ENCODE measurements around the gene KCNS1. TPM values are rescaled to one million over a fixed set of nuclear protein-coding genes. Genes with fewer than 3 reads are reported as not detected.
A peak's percentile ranks its signal among the peaks of the same experiment; 100 is the strongest.
"Not testable (repeated sequence)": the region's sequence is repeated elsewhere in the genome, so short reads cannot be mapped to it uniquely, and the experiment has no call there.

KCNS1 gene, protein sequence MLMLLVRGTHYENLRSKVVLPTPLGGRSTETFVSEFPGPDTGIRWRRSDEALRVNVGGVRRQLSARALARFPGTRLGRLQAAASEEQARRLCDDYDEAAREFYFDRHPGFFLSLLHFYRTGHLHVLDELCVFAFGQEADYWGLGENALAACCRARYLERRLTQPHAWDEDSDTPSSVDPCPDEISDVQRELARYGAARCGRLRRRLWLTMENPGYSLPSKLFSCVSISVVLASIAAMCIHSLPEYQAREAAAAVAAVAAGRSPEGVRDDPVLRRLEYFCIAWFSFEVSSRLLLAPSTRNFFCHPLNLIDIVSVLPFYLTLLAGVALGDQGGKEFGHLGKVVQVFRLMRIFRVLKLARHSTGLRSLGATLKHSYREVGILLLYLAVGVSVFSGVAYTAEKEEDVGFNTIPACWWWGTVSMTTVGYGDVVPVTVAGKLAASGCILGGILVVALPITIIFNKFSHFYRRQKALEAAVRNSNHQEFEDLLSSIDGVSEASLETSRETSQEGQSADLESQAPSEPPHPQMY
- total RNA-seq = under 1 TPM; 0.08 to 0.11 TPM

DNA sequence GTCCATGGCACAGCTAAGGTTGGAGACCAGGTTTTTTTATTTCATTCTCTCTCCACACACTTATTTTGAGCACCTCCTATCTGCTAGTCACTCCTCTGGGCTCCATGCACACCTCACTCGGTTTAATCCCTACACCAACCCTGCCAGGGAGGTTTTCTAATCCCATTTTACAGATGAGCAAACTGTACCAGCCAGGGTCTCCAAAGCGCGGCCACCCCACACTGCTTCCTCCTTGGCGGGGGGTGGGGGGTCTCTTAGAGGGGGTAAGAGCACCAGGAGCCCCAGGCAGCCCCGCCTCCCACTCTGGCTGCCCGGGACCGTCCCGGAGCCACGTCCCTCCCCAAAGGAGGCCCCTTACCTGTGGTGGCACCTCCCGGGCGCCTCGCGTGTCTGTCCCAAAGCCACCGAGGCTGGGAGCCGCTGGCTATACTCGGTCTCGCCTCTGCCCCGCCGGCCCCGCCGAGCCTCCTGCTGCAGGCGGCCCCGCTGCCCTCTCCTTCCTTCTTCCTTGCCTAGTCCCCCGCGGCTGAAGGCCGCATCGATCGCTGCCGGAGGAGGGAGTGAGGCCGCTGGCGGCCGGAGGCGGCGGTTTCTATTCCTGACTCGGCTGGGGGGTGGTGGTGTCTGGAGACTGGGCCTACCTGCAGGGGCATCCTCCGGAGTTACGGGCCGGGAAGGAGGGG, at the start of gene KCNS1:
TSS of gene KCNS1 (minus strand) at position 565 of the 683 bp plus-strand sequence. CDS start 1,891 bp downstream, outside the sequence.
- POLR2A ChIA-PET = no interaction called here
- H3K9me3 Mint-ChIP-seq = no peaks in the 10 kb centered on the region
- ATAC-seq (ENCODE audit: low read depth) (no peak), DNase-seq (peak; percentile 42)
- H3K27ac Mint-ChIP-seq = no peak within 1 kb of the TSS
- H3K36me3 Mint-ChIP-seq = no peaks in the 10 kb centered on the region
- H3K4me1 Mint-ChIP-seq = peaks cover 12% of the 10 kb centered on the region
- peak within 1 kb of the TSS; percentile 52 for H3K4me3 Mint-ChIP-seq
- H3K27me3 Mint-ChIP-seq = peaks cover 63% of the 10 kb centered on the region

DNA sequence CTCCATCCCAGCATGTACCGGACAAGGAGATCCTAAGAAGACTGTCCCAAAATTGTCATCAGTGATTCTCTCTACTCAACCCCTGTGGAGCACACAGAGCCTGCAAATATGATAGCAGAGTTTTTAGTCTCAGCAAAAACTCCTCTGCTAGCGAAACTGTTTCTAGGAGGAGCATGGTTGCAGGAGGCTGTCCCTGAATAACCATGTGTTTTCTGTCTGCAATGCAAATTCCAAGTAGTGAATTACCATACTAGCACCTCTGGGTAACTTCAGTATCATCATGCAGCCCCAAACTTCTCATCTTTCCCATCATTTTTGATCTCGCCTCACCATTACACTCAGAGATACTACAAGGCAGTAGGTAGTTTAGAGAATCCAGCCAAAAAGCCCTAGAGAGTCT, 48.1 kb upstream of the KCNS1 start:
- DNase-seq = no peak
- peaks cover 2% of the 10 kb centered on the region for H3K4me1 Mint-ChIP-seq
- peaks cover 42% of the 10 kb centered on the region for H3K27me3 Mint-ChIP-seq
- no peaks in the 10 kb centered on the region for H3K36me3 Mint-ChIP-seq
- no peaks in the 10 kb centered on the region for H3K9me3 Mint-ChIP-seq
- no peak overlapping the region for H3K27ac Mint-ChIP-seq
- POLR2A ChIA-PET = no interaction called here
- ATAC-seq (ENCODE audit: low read depth) = no peak
- no peak overlapping the region for H3K4me3 Mint-ChIP-seq

DNA sequence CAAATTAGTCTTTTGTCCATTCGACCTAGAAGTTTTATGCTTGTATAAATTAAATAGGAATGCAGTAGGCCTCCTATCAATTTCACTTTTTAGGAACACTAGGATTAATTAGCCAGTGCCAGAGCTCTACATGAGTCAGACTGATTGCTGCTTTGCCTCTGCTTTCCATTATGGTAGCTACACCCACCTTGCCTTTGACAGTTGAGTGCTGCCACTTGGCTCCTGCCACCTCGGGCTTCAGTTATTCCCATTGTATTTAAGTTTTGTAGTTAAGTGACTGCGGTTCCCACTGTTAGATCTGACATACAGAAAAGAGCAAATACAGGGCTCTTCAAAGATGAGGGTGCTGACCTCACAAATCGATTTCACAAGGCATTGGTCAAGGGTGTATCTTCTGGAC, 39.9 kb upstream of the KCNS1 start:
- Mint-ChIP-seq H3K36me3 (no peaks in the 10 kb centered on the region), H3K27me3 (peaks cover 21% of the 10 kb centered on the region), H3K9me3 (no peaks in the 10 kb centered on the region), H3K4me1 (no peaks in the 10 kb centered on the region), H3K27ac (no peak overlapping the region), H3K4me3 (no peak overlapping the region)
- DNase-seq (no peak), ATAC-seq (ENCODE audit: low read depth) (no peak)
- POLR2A ChIA-PET = no interaction called here

DNA sequence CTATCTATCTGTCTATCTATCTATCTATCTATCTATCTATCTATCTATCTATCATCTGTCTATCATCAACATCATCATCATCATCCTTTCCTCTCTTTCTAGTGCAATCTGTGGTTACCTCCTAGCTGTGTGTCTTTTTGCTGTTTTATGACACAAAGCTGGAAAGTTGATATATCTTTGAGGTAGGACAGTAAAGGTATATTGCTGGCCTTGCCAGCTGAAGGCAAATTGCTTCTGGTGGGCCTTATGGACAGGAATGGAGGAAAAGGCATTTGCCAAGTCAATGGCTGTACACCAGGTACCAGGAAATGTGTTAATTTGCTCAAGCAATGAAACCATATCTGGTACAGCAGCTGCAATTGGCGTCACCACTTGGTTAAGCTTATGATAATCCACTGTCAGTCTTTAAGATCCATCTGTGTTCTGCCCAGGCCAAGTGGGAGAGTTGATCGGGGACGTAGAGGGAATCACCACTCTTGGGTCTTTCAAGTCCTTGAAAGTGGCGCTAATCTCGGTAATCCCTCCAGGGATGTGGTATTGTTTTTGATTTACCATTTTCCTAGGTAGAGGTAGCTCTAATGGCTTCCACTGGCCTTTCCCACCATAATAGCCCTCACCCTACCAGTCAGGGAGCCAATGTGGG, 38.9 kb upstream of the KCNS1 start:
- POLR2A ChIA-PET = not testable (repeated sequence)

DNA sequence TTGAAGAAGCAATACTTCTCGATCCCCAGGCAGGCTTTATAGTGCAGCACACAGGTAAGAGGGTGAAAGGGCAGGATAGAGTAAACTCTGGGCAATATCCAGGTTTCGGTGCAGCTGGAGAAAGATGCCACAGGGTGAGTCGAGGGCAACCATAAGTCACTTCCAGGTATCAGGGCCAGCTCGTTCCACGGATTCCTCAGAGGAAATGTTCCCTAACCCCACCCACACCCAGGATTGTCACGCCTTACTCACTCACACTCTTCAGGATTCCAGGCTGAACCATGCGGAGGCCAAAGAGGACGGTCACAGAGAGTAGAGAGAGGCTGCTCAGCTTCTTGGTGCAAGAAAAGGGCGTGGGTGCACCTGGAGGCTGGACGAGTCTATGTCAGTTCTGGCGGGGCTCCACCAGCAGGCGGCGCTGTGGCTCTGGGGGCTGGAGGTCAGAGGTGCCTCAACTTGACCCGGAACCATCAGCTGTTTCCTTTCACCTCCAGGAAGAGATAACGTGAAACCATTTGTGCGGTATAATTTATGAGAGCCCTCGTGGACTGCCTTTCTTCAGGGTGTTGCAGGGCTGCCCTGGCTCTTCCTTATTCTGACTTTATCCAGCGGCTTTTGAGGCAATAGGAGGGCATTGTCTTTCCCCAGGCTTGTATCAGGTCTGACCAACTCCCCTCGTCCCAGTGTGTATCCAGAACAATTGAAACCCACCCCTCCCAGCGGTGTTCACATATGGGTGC, 37.8 kb upstream of the KCNS1 start:
- H3K36me3 Mint-ChIP-seq = no peaks in the 10 kb centered on the region
- no peaks in the 10 kb centered on the region for H3K4me1 Mint-ChIP-seq
- DNase-seq (peak; percentile 75), ATAC-seq (ENCODE audit: low read depth) (peak; percentile 54)
- H3K27ac Mint-ChIP-seq = no peak overlapping the region
- H3K27me3 Mint-ChIP-seq = peaks cover 9% of the 10 kb centered on the region
- H3K4me3 Mint-ChIP-seq = no peak overlapping the region
- H3K9me3 Mint-ChIP-seq = no peaks in the 10 kb centered on the region
- POLR2A ChIA-PET = no interaction called here

More for the DNA sequence above, 38.9 kb upstream of the KCNS1 start:
- H3K4me3 Mint-ChIP-seq; DNase-seq; H3K9me3 Mint-ChIP-seq; ATAC-seq (ENCODE audit: low read depth); H3K4me1 Mint-ChIP-seq; H3K27ac Mint-ChIP-seq; H3K36me3 Mint-ChIP-seq: not testable (repeated sequence)
- peaks cover 11% of the 10 kb centered on the region for H3K27me3 Mint-ChIP-seq

DNA sequence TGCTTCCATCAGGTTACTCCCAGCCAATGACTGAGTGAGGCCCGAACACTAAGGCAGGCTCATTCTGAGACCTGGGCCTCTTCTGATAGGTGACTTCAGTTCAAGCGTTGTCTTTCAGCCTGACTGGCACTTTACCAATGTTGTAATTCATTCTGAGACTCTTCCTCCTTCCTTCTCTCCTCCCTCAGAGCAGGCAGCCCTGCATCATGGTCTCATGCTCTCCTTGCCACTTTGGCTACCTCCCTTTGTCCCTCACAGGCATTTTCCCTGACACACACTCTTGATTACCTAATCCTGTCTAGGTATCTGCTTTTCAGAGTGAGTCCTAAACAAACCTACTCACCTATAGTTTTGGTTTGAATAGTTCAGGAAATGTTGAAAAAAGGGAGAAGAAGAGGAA, 36.0 kb upstream of the KCNS1 start:
- Mint-ChIP-seq H3K27me3 (peaks cover 23% of the 10 kb centered on the region), H3K36me3 (no peaks in the 10 kb centered on the region), H3K9me3 (no peaks in the 10 kb centered on the region), H3K4me3 (no peak overlapping the region), H3K4me1 (no peaks in the 10 kb centered on the region), H3K27ac (no peak overlapping the region)
- POLR2A ChIA-PET = no interaction called here
- DNase-seq (no peak), ATAC-seq (ENCODE audit: low read depth) (no peak)

DNA sequence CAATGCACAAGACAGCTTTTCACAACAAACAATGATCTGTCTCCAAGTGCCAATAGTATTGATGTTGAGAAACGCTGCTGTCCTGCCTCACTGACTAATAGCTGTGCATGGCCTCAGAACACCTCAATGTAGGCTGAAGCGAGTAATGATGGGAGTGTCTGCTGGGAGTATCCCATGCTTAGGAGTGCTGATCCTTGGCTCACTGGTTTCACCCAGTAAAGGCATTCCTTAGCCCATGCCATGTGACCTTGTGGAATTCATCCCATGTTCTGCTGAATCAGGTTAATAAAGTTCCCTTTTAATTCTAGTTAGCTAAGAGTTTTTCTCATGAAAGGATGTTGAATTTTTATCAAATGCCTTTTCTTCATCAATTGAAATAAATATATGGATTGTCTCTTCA, 27.2 kb upstream of the KCNS1 start:
- POLR2A ChIA-PET = no interaction called here
- no peak for DNase-seq
- Mint-ChIP-seq H3K9me3 (no peaks in the 10 kb centered on the region), H3K4me3 (no peak overlapping the region), H3K36me3 (no peaks in the 10 kb centered on the region), H3K4me1 (no peaks in the 10 kb centered on the region), H3K27ac (no peak overlapping the region), H3K27me3 (peaks cover 40% of the 10 kb centered on the region)
- no peak for ATAC-seq (ENCODE audit: low read depth)

DNA sequence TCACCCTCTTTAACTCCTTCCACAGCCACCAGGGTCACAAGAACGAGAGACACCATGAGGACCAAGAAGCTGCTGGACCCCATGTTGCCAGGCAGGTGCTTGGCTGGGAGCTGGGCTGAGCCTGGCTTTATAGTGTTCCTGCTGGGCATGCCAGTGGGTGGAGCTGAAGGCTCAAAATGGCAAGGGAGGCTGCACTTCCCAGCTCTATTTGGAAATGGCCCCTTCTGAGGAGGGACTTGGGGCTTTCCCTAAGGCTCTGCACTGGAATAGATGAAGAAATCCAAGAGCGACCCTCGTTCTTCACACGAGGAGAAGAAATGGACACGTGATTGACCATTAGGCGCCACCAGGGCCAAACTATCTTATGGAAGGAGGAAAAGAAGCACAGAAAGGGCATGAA, 23.4 kb upstream of the KCNS1 start, which contains the start of gene WFDC12:
TSS of gene WFDC12 (minus strand) at position 101 of the 400 bp plus-strand sequence. CDS start at position 83, 18 bp downstream.
- Mint-ChIP-seq H3K27me3 (peaks cover 28% of the 10 kb centered on the region), H3K4me3 (no peak within 1 kb of the TSS), H3K36me3 (no peaks in the 10 kb centered on the region), H3K4me1 (no peaks in the 10 kb centered on the region), H3K27ac (no peak within 1 kb of the TSS), H3K9me3 (no peaks in the 10 kb centered on the region)
- ATAC-seq (ENCODE audit: low read depth) (no peak), DNase-seq (no peak)
- POLR2A ChIA-PET = no interaction called here

DNA sequence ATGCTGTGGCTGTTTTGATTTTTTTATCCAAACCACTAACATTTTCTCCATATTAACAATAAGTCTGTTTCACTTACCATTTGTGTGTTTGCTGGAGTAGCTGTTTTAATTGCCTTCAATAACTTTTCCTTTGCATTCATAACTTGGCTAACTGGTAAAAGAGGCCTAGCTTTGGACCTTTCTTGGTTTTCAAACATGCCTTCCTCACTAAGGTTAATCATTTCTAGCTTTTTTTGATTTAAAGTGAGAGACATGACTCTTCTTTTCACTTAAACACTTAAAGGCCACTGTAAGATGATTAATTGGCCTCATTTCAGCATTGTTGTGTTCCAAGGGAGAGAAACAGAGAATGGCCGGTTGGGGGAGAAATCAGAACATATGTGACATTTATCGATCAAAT, 20.5 kb upstream of the KCNS1 start:
- Mint-ChIP-seq H3K4me3 (no peak overlapping the region), H3K36me3 (no peaks in the 10 kb centered on the region), H3K4me1 (no peaks in the 10 kb centered on the region), H3K9me3 (no peaks in the 10 kb centered on the region), H3K27me3 (peaks cover 34% of the 10 kb centered on the region), H3K27ac (no peak overlapping the region)
- no peak for DNase-seq
- ATAC-seq (ENCODE audit: low read depth) = no peak
- POLR2A ChIA-PET = interaction anchor here (0.6 kb wide), 1 partner anchor 43 kb away, joined by 6 read pairs; no protein-coding TSS in a partner anchor

DNA sequence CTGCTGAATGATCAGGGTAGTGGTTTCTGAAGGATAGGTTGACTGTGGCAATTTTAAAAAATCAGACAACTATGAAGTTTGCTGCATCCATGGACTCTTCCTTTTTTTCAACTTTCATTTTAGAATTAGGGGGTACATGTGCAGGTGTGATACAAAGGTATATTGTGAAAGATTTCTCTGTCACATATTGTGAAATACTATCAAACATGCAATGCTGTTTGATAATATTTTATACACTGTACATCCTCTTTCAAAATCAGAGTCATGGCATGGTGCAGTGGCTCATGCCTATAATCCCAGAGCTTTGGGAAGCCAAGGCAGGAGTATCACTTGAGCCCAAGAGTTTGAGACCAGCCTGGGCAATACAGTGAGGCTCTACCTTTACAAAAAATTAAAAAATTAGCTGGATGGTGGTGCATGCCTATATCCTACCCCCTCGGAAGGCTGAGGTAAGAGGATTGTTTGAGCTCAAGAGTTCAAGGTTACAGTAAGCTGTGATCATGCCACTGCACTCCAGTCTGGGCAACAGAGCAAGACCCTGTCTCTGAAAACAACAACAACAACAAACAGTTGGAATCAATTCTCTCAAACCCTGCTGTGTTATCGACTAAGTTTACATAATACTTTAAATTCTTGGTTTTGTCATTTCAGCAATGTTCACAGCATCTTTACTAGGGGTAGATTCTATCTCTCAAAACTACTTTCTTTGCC, 18.8 kb upstream of the KCNS1 start:
- H3K36me3 Mint-ChIP-seq = no peaks in the 10 kb centered on the region
- no peak overlapping the region for H3K4me3 Mint-ChIP-seq
- no peak for DNase-seq
- ATAC-seq (ENCODE audit: low read depth) = no peak
- H3K4me1 Mint-ChIP-seq = peaks cover 2% of the 10 kb centered on the region
- H3K27me3 Mint-ChIP-seq = peaks cover 34% of the 10 kb centered on the region
- no peaks in the 10 kb centered on the region for H3K9me3 Mint-ChIP-seq
- H3K27ac Mint-ChIP-seq = no peak overlapping the region
- POLR2A ChIA-PET = no interaction called here

DNA sequence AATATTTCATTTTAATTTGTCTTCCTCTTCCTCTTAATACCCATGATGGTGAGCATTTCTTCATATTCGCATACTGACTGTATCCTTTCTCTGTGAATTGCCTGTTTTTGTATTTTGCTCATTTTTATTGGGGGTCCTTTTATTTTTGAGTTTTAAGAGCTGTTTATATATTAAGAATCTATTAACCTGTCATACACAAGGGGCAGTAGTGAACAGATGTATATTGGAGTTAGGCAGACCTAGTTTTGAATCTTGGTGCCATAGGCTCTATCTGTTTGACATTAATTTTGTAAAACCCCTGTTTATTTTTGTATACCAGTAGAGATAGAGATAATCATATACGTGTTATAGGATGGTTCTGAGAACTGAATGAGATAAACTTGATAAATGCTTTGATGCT, 17.1 kb upstream of the KCNS1 start:
- peaks cover 38% of the 10 kb centered on the region for H3K27me3 Mint-ChIP-seq
- H3K9me3 Mint-ChIP-seq = no peaks in the 10 kb centered on the region
- ATAC-seq (ENCODE audit: low read depth) = no peak
- no peak overlapping the region for H3K27ac Mint-ChIP-seq
- DNase-seq = no peak
- POLR2A ChIA-PET = no interaction called here
- peaks cover 2% of the 10 kb centered on the region for H3K4me1 Mint-ChIP-seq
- no peaks in the 10 kb centered on the region for H3K36me3 Mint-ChIP-seq
- no peak overlapping the region for H3K4me3 Mint-ChIP-seq

DNA sequence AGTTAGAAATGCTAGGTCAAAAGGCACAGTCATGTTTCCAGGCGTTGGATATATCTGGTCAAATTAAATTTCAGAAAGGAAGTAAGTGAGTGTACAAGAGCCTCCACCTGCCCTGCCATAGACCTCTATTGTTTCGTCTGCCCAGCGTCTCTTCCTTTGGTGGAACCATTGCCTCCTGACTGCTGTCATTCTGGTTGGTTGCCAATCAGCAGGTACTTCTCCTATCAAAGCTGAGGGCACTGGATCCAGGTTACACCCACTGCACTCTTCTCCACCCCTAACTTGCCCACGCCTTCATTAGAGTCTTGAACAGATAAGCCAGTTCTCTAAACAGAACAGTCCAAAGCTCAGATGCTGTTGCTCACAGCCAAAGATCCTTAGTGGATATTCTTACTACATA, 16.7 kb upstream of the KCNS1 start:
- Mint-ChIP-seq H3K4me3 (no peak overlapping the region), H3K27me3 (peaks cover 38% of the 10 kb centered on the region), H3K36me3 (no peaks in the 10 kb centered on the region), H3K27ac (no peak overlapping the region), H3K4me1 (peaks cover 2% of the 10 kb centered on the region), H3K9me3 (no peaks in the 10 kb centered on the region)
- POLR2A ChIA-PET = no interaction called here
- DNase-seq (no peak), ATAC-seq (ENCODE audit: low read depth) (no peak)
